DOHH2 (cell line): ENCODE results near the gene SRC.

Source experiments
- H3F3A ChIP-seq: fragments of 200-600 bp; sonication (generic), shearing (Covaris generic); 2 replicates; pipeline ENCODE4 v1.6.0; 2016; ENCODE audit warnings: antibody characterized with exemption, mild to moderate bottlenecking; ENCODE audit not compliant: control insufficient read depth, insufficient read depth
- H3K27ac ChIP-seq: fragments of 200-600 bp; sonication (generic); 2 replicates; pipeline ENCODE4 v1.5.1; 2014; ENCODE audit warnings: low read depth, mild to moderate bottlenecking, low read length, moderate library complexity
- H3K27me3 ChIP-seq: fragments of 200-600 bp; sonication (generic); 2 replicates; pipeline ENCODE4 v1.6.1; 2014; ENCODE audit warnings: mild to moderate bottlenecking, low read length, mixed read lengths; ENCODE audit not compliant: control insufficient read depth
- H3K36me3 ChIP-seq: fragments of 200-600 bp; sonication (generic); 2 replicates; pipeline ENCODE4 v1.6.1; 2014; ENCODE audit warnings: mild to moderate bottlenecking, low read length, moderate library complexity, mixed read lengths; ENCODE audit not compliant: control insufficient read depth
- H3K4me1 ChIP-seq: fragments of 200-600 bp; sonication (generic); 2 replicates; pipeline ENCODE4 v1.6.1; 2014; ENCODE audit warnings: mild to moderate bottlenecking, low read length, mixed read lengths; ENCODE audit not compliant: control insufficient read depth
- H3K4me2 ChIP-seq: fragments of 200-600 bp; sonication (generic); 2 replicates; pipeline ENCODE4 v1.6.0; 2014; ENCODE audit warnings: mild to moderate bottlenecking, low read length, moderate library complexity
- H3K4me3 ChIP-seq: fragments of 200-600 bp; sonication (generic); 2 replicates; pipeline ENCODE4 v1.5.1; 2014; ENCODE audit warnings: mild to moderate bottlenecking, low read length, mixed read lengths
- H3K79me2 ChIP-seq: fragments of 200-600 bp; sonication (generic); 2 replicates; pipeline ENCODE4 v1.6.1; 2014; ENCODE audit warnings: mild to moderate bottlenecking, low read length, mixed read lengths; ENCODE audit not compliant: control insufficient read depth
- H3K9me2 ChIP-seq: fragments of 200-600 bp; sonication (generic); replicated peaks from 2 replicates; pipeline ENCODE4 v1.6.1; 2014; ENCODE audit warnings: mild to moderate bottlenecking, low read length, mixed read lengths; ENCODE audit not compliant: control insufficient read depth
- H3K9me3 ChIP-seq: fragments of 200-600 bp; sonication (generic); 2 replicates; pipeline ENCODE4 v1.6.1; 2014; ENCODE audit warnings: antibody characterized with exemption, low read length, mixed read lengths; ENCODE audit not compliant: control insufficient read depth, insufficient read depth
- H4K20me1 ChIP-seq: fragments of 200-600 bp; sonication (generic); 2 replicates; pipeline ENCODE4 v1.6.0; 2014; ENCODE audit warnings: low read depth, mild to moderate bottlenecking, antibody characterized with exemption, low read length, moderate library complexity; ENCODE audit not compliant: control insufficient read depth, insufficient read depth
- EZH2phosphoT487 ChIP-seq: fragments of 200-600 bp; sonication (generic); IDR thresholded peaks from 2 replicates; pipeline ENCODE4 v1.6.1; 2017; ENCODE audit warnings: borderline replicate concordance, mild to moderate bottlenecking, antibody characterized with exemption, low read length, moderate library complexity, mixed read lengths
- TF ChIP-seq, protein P1 (sequence below): fragments of 200-600 bp; sonication (generic); IDR thresholded peaks from one replicate; pipeline ENCODE4 v1.5.1; 2014; ENCODE audit warnings: antibody characterized with exemption, mild to moderate bottlenecking, low read depth, low read length; ENCODE audit not compliant: poor library complexity, severe bottlenecking

The SRC gene

DNA sequence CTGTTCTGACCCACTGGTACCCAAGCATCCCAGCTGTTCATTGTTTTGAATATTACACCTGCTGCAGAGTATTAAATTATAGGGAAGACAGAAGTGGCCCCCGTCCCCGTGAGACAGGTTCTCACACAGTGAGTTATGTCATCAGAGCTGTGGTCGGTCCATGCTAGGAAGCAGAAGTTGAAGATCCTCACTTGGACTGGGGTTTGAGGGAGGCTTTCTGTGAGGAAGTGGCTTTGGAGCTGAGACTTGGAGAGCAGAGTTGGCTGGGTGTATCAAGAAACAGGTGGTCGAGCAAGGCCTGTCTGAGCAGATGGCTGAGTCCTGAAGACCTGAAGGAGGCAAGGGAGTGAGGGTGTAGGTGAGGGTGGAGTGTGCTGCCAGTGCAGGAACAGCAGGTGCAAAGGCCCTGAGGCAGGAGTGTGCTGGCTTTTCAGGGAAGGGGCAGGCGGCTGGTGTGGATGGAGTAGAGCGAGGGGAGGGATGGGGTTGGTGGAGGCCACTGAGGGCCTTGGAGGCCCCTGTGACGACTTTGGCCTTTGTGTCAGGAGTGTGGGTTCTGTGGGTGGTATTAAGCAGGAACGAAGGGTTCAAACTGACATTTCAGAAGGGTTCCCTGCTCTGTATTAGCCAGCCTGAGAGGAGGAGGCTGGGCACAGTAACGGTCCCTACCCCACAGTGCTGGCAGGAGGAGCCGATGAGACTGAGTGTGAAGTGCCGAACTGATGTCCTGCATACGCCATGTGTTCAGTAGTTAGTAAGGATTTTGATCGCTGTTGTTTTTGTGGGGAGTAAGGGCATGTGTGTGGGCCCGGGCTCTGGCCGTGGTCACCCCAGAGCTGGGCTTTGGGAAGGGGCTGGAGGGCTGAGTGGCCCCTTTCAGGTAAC, 11.8 kb downstream of the SRC start:
- no peaks in the 10 kb centered on the region for H3K9me3 ChIP-seq
- H3K9me2 ChIP-seq: no peaks in the 10 kb centered on the region
- H3F3A ChIP-seq: no peaks in the 10 kb centered on the region
- H4K20me1 ChIP-seq: no peaks in the 10 kb centered on the region
- no peak overlapping the region for H3K4me3 ChIP-seq
- H3K4me2 ChIP-seq: no peak overlapping the region
- no peaks in the 10 kb centered on the region for H3K36me3 ChIP-seq
- TF ChIP-seq, protein P1, sequence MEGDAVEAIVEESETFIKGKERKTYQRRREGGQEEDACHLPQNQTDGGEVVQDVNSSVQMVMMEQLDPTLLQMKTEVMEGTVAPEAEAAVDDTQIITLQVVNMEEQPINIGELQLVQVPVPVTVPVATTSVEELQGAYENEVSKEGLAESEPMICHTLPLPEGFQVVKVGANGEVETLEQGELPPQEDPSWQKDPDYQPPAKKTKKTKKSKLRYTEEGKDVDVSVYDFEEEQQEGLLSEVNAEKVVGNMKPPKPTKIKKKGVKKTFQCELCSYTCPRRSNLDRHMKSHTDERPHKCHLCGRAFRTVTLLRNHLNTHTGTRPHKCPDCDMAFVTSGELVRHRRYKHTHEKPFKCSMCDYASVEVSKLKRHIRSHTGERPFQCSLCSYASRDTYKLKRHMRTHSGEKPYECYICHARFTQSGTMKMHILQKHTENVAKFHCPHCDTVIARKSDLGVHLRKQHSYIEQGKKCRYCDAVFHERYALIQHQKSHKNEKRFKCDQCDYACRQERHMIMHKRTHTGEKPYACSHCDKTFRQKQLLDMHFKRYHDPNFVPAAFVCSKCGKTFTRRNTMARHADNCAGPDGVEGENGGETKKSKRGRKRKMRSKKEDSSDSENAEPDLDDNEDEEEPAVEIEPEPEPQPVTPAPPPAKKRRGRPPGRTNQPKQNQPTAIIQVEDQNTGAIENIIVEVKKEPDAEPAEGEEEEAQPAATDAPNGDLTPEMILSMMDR: no peak
- no peak for TF ChIP-seq EZH2phosphoT487
- no peaks in the 10 kb centered on the region for H3K79me2 ChIP-seq
- no peak overlapping the region for H3K27ac ChIP-seq
- H3K4me1 ChIP-seq: 0 out of 2 replicates have a peak, but pooled peaks cover 6% of the 10 kb centered on the region
- peaks cover 12% of the 10 kb centered on the region; the same call in 1 of the 2 replicates for H3K27me3 ChIP-seq

DNA sequence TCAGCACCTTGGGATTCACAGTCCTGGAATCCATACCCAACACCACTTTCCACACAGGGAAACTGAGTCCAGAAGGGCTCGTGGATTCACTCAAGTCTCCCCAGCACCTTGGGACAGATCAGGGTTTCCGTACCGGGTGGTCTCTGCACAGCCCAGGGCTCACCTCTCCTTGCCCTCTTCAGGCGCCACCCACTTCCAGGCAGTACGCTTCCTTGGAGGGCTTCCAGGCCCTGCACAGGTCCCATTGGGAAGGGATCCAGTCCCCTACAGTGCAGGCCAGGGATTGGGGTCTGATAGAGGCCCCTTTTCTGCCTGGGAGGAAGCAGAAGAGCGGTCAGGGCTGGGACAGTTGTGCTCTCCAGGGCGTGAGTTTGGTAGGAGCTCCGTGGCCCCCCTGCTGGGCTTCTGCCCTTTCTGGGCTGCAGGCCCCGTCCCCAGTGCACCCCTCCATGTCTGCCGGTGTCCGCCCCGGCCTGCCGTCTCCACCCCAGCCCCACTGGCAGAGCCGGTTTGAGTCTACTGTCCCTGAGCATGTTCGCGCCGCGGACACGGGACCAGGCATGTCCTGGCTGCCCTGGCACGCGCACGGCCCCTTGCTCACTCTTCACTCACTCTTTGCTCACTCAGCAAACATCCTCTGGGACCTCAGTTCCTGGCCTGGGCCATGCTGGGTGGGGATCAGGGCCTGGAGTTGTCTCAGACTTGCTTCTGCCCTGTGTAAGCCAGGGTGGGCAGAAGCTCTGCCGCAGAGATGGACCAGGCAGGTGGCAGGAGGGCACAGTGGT, 12.6 kb downstream of the SRC start:
- Histone ChIP-seq H3K79me2 (no peaks in the 10 kb centered on the region), H4K20me1 (no peaks in the 10 kb centered on the region), H3K27me3 (peaks cover 12% of the 10 kb centered on the region; the same call in 1 of the 2 replicates), H3K9me3 (no peaks in the 10 kb centered on the region), H3K9me2 (no peaks in the 10 kb centered on the region), H3K4me3 (no peak overlapping the region), H3K4me2 (no peak overlapping the region), H3K4me1 (0 out of 2 replicates have a peak, but pooled peaks cover 6% of the 10 kb centered on the region), H3K36me3 (no peaks in the 10 kb centered on the region), H3F3A (no peaks in the 10 kb centered on the region), H3K27ac (no peak overlapping the region)
- no peak for TF ChIP-seq EZH2phosphoT487
- TF ChIP-seq, protein P1: no peak

DNA sequence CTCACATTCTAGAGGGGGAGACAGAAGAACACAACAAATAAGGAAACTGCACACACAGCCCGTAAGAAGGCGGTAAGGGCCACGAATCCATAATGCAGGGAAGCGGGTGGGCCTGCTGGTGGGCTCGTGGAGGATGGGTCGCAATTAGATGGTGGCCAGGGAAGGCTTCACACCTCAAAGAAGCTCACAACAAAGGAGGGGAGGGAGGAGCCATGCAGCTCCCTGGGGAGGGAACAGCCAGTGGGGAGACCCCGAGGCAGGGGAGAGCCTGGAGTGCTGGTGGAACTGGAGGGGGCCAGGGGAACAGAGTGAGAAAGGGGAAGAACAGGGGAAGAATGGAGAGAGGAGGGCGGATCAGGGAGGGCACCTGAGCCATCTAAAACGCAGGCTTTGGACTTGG, 13.4 kb downstream of the SRC start:
- Histone ChIP-seq H3K4me3 (no peak overlapping the region), H3K36me3 (no peaks in the 10 kb centered on the region), H3K4me2 (no peak overlapping the region), H3K9me2 (no peaks in the 10 kb centered on the region), H4K20me1 (no peaks in the 10 kb centered on the region), H3F3A (no peaks in the 10 kb centered on the region), H3K27me3 (0 out of 2 replicates have a peak, but pooled peaks cover 6% of the 10 kb centered on the region), H3K27ac (no peak overlapping the region), H3K79me2 (no peaks in the 10 kb centered on the region), H3K9me3 (no peaks in the 10 kb centered on the region), H3K4me1 (0 out of 2 replicates have a peak, but pooled peaks cover 6% of the 10 kb centered on the region)
- TF ChIP-seq, protein P1: no peak
- TF ChIP-seq EZH2phosphoT487: no peak
